Neural progenitor cell (in vitro differentiated cells): ENCODE data around the gene FJX1. TPM values are rescaled to one million over a fixed set of nuclear protein-coding genes. Genes with fewer than 3 reads are reported as not detected.
A peak's percentile ranks its signal among the peaks of the same experiment; 100 is the strongest.

Experiments
- DNase-seq: peaks from one replicate; pipeline ENCODE4 v3.0.0-alpha.2; 2016; ENCODE audit warnings: low spot score
- H2AFZ ChIP-seq: fragments of 200-600 bp; sonication (generic); replicated peaks from 2 replicates; pipeline ENCODE4 v1.6.1; 2016; ENCODE audit warnings: antibody characterized with exemption
- H3F3A ChIP-seq: fragments of 200-600 bp; sonication (generic); 2 replicates; pipeline ENCODE4 v1.6.1; 2016; ENCODE audit warnings: antibody characterized with exemption, low read depth
- H3K27ac ChIP-seq: fragments of 200-600 bp; sonication (generic); 2 replicates; pipeline ENCODE4 v1.5.1; 2016; ENCODE audit warnings: mild to moderate bottlenecking
- H3K27me3 ChIP-seq: fragments of 200-600 bp; sonication (generic); 2 replicates; pipeline ENCODE4 v1.6.1; 2016; ENCODE audit warnings: mild to moderate bottlenecking, moderate library complexity
- H3K36me3 ChIP-seq: fragments of 200-600 bp; sonication (generic); 2 replicates; pipeline ENCODE4 v1.5.1; 2016
- H3K4me1 ChIP-seq: fragments of 200-600 bp; sonication (generic); 2 replicates; pipeline ENCODE4 v1.6.1; 2016; ENCODE audit warnings: mixed run types
- H3K4me2 ChIP-seq: fragments of 200-600 bp; sonication (generic); 2 replicates; pipeline ENCODE4 v1.6.1; 2016
- H3K4me3 ChIP-seq: fragments of 200-600 bp; sonication (generic); 2 replicates; pipeline ENCODE4 v1.5.1; 2016
- H3K79me2 ChIP-seq: fragments of 200-600 bp; sonication (generic); 2 replicates; pipeline ENCODE4 v1.6.1; 2016; ENCODE audit warnings: low read depth
- H3K9ac ChIP-seq: fragments of 200-600 bp; sonication (generic); 2 replicates; pipeline ENCODE4 v1.6.1; 2016
- H3K9me3 ChIP-seq: fragments of 200-600 bp; sonication (generic); 2 replicates; pipeline ENCODE4 v1.5.1; 2016; ENCODE audit warnings: low read depth
- H4K20me1 ChIP-seq: fragments of 200-600 bp; sonication (generic); 2 replicates; pipeline ENCODE4 v1.6.1; 2016; ENCODE audit warnings: low read depth
- H3K27ac Mint-ChIP-seq: 3 replicates; pipeline ENCODE4 v1.8.0; 2021; ENCODE audit warnings: mixed read lengths
- H3K27me3 Mint-ChIP-seq: 2 replicates; pipeline ENCODE4 v1.8.0; 2022; ENCODE audit warnings: low read depth, mild to moderate bottlenecking, inconsistent platforms, moderate library complexity, mixed read lengths; ENCODE audit not compliant: insufficient read depth
- H3K36me3 Mint-ChIP-seq: 3 replicates; pipeline ENCODE4 v1.8.0; 2021; ENCODE audit warnings: mixed read lengths
- H3K4me1 Mint-ChIP-seq: 3 replicates; pipeline ENCODE4 v1.8.0; 2021; ENCODE audit warnings: mixed read lengths
- H3K4me3 Mint-ChIP-seq: 3 replicates; pipeline ENCODE4 v1.8.0; 2021; ENCODE audit warnings: mild to moderate bottlenecking, moderate library complexity, mixed read lengths
- H3K9me3 Mint-ChIP-seq: 3 replicates; pipeline ENCODE4 v1.8.0; 2020; ENCODE audit warnings: mixed read lengths
- CTCF ChIP-seq: fragments of 200-600 bp; sonication (generic); IDR thresholded peaks from 2 replicates; pipeline ENCODE4 v1.5.1; 2017; ENCODE audit warnings: antibody characterized with exemption, mild to moderate bottlenecking
- EZH2 ChIP-seq: fragments of 200-600 bp; sonication (generic); IDR thresholded peaks from 2 replicates; pipeline ENCODE4 v1.6.1; 2017; ENCODE audit warnings: antibody characterized with exemption, mild to moderate bottlenecking, moderate library complexity
- EZH2phosphoT487 ChIP-seq: fragments of 200-600 bp; sonication (generic); IDR thresholded peaks from 2 replicates; pipeline ENCODE4 v1.6.1; 2017; ENCODE audit warnings: antibody characterized with exemption
- total RNA-seq: library from RNA; depleted of rRNA; stranded (reverse); fragments of >200 nt; gene quantifications from 2 replicates; pipeline ENCODE4 v1.2.3, GENCODE V29; 2015; ENCODE audit warnings: low replicate concordance

FJX1 gene
- total RNA-seq, 1 donor from 2014 or later = 53.3 TPM

DNA sequence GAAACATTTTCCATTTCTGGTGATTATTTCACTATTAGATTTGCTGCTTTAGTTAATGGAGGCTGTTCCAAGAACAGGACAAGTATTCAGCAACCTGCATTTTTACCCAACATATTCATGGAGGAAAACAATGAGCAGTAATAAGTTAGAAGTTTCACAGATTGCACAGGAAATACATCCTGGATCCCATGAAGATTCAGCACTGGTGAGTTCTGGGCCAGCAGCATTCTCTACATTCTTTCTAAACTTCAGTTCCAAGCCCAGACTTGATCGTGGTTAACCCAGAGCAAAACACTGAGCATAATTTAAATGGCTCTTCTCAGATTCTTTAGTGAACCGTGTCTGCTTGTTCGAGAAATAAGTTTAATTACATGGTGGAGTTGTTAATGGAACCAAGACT lies 3.8 kb downstream of the FJX1 start:
- TF ChIP-seq EZH2phosphoT487 = no peak
- TF ChIP-seq EZH2 = no peak
- TF ChIP-seq CTCF = no peak
- Histone ChIP-seq H3K4me2 (peak overlapping the region; percentile 90), H3F3A (peaks cover 50% of the 10 kb centered on the region), H3K27ac (no peak overlapping the region), H3K79me2 (peaks cover 47% of the 10 kb centered on the region), H4K20me1 (peaks cover 53% of the 10 kb centered on the region), H3K27me3 (no peaks in the 10 kb centered on the region), H3K9ac (no peak overlapping the region), H3K9me3 (no peaks in the 10 kb centered on the region), H3K4me3 (peak overlapping the region; percentile 73), H3K36me3 (no peaks in the 10 kb centered on the region), H2AFZ (no peak overlapping the region), H3K4me1 (peaks cover 28% of the 10 kb centered on the region)
- H3K4me1 Mint-ChIP-seq = peaks cover 43% of the 10 kb centered on the region
- peak overlapping the region; percentile 29 for H3K27ac Mint-ChIP-seq
- H3K9me3 Mint-ChIP-seq = no peaks in the 10 kb centered on the region
- peaks cover 15% of the 10 kb centered on the region for H3K36me3 Mint-ChIP-seq
- DNase-seq = peak; percentile 34
- H3K4me3 Mint-ChIP-seq = peak overlapping the region; percentile 22
- peaks cover 10% of the 10 kb centered on the region for H3K27me3 Mint-ChIP-seq

DNA sequence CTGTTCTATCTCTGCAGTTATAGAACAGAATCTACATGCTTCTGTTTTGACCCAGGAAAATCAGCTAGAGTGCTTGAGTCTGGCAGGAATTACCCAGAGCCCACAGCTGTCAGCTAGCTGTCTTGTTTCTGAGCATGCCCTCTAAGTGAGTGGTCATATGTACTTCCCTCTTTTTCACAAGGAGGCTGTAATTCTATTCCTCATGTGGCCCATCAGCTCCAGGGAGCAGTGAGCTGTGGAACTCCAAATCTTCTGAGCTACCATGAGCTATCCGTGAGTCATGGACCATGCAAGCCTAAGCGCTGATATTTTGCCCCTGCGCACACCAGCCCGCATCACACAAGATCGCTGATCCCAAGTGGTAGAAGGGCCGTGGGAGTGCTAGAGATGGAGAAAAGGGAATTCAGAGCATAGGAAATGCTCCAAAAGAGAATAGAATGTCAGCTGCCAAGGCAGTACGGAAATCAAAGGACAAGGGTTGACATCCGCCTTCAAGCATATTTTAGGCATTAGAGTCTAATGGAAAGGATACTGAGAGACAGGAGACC lies 5.4 kb downstream of the FJX1 start:
- Histone ChIP-seq H3K36me3 (no peaks in the 10 kb centered on the region), H3K9me3 (no peaks in the 10 kb centered on the region), H3K79me2 (peaks cover 42% of the 10 kb centered on the region), H3K4me1 (peaks cover 21% of the 10 kb centered on the region), H3K27me3 (no peaks in the 10 kb centered on the region), H3F3A (peaks cover 39% of the 10 kb centered on the region), H4K20me1 (peaks cover 53% of the 10 kb centered on the region), H2AFZ (no peak overlapping the region), H3K4me2 (no peak overlapping the region), H3K4me3 (no peak overlapping the region), H3K27ac (no peak overlapping the region), H3K9ac (no peak overlapping the region)
- DNase-seq = no peak
- no peak overlapping the region for H3K4me3 Mint-ChIP-seq
- peaks cover 37% of the 10 kb centered on the region for H3K4me1 Mint-ChIP-seq
- no peak overlapping the region for H3K27ac Mint-ChIP-seq
- TF ChIP-seq EZH2 = no peak
- no peak for TF ChIP-seq CTCF
- no peak for TF ChIP-seq EZH2phosphoT487
- H3K27me3 Mint-ChIP-seq = peaks cover 7% of the 10 kb centered on the region
- peaks cover 4% of the 10 kb centered on the region for H3K9me3 Mint-ChIP-seq
- peaks cover 15% of the 10 kb centered on the region for H3K36me3 Mint-ChIP-seq

DNA sequence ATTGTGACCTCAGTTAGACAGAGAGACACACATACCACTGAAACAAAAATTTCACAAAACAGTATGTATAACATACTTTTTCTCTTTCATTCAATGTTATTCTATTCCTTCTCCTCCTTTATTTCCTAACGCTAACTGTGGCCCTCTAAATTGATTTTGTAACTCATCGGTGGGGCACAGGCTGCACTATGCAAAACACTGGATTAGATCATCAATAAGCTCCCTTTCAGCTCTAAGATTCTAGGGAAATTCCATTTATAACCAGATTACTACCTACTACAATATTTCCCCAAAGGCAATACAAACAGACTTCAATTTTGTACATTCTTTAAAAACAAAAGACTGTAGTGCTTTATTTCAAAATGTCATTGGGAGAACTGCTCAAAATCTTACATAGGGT lies 6.1 kb downstream of the FJX1 start:
- H3K27me3 Mint-ChIP-seq = peaks cover 7% of the 10 kb centered on the region
- H3K9me3 Mint-ChIP-seq = peaks cover 4% of the 10 kb centered on the region
- peaks cover 15% of the 10 kb centered on the region for H3K36me3 Mint-ChIP-seq
- DNase-seq = no peak
- Histone ChIP-seq H3K9me3 (no peaks in the 10 kb centered on the region), H3K4me2 (no peak overlapping the region), H3K4me3 (no peak overlapping the region), H3K27me3 (no peaks in the 10 kb centered on the region), H4K20me1 (peaks cover 47% of the 10 kb centered on the region), H3F3A (peaks cover 39% of the 10 kb centered on the region), H3K9ac (no peak overlapping the region), H3K4me1 (peaks cover 21% of the 10 kb centered on the region), H3K79me2 (peaks cover 36% of the 10 kb centered on the region), H3K27ac (no peak overlapping the region), H3K36me3 (no peaks in the 10 kb centered on the region), H2AFZ (no peak overlapping the region)
- TF ChIP-seq EZH2 (no peak), CTCF (no peak), EZH2phosphoT487 (no peak)
- no peak overlapping the region for H3K4me3 Mint-ChIP-seq
- H3K27ac Mint-ChIP-seq = no peak overlapping the region
- H3K4me1 Mint-ChIP-seq = peaks cover 40% of the 10 kb centered on the region
